Stomach (tissue), 4 donors: ENCODE results near the gene PRODH2.
"Not testable (repeated sequence)": the region's sequence is repeated elsewhere in the genome, so short reads cannot be mapped to it uniquely, and the experiment has no call there.

ENCODE experiments used
- POLR2A ChIP-seq, 4 donors: fragments of 450-650 bp; IDR thresholded peaks; one replicate each; pipeline ENCODE4 v1.6.1; 2016; ENCODE audit warnings: antibody characterized with exemption in 4 of 4, control low read depth in 2 of 4, mild to moderate bottlenecking in 1 of 4, moderate library complexity in 1 of 4
- POLR2AphosphoS5 ChIP-seq, 3 donors: sonication (generic); formaldehyde crosslinking; IDR thresholded peaks; one replicate each; pipeline ENCODE4 v1.6.1; 2016; ENCODE audit warnings: antibody characterized with exemption in 3 of 3
- TF ChIP-seq, protein P1 (sequence below), 7 experiments: fragments of 450-650 bp in 4 of 7; fragments of 200-600 bp in 3 of 7; sonication (generic) in 3 of 7; IDR thresholded peaks; one replicate each; pipeline ENCODE4 v1.5.1; 2016 to 2019; ENCODE audit warnings: antibody characterized with exemption in 7 of 7, control low read depth in 2 of 7, mild to moderate bottlenecking in 1 of 7

DNA sequence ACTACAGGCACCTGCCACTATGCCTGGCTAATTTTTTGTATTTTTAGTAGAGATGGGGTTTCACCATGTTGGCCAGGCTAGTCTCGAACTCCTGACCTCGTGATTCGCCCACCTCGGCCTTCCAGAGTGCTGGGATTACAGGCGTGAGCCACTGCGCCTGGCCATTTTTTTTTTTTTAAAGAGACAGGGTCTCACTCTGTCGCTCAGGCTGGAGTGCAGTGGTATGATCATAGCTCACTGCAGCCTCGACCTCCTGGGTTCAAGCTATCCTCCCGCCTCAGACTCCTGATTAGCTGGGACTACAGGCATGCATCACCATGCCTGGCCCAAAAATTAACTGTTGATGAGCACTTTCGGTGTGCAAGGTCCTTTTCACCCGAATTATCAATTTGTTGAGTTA is 23.5 kb upstream of the PRODH2 start:
- TF ChIP-seq, protein P1, sequence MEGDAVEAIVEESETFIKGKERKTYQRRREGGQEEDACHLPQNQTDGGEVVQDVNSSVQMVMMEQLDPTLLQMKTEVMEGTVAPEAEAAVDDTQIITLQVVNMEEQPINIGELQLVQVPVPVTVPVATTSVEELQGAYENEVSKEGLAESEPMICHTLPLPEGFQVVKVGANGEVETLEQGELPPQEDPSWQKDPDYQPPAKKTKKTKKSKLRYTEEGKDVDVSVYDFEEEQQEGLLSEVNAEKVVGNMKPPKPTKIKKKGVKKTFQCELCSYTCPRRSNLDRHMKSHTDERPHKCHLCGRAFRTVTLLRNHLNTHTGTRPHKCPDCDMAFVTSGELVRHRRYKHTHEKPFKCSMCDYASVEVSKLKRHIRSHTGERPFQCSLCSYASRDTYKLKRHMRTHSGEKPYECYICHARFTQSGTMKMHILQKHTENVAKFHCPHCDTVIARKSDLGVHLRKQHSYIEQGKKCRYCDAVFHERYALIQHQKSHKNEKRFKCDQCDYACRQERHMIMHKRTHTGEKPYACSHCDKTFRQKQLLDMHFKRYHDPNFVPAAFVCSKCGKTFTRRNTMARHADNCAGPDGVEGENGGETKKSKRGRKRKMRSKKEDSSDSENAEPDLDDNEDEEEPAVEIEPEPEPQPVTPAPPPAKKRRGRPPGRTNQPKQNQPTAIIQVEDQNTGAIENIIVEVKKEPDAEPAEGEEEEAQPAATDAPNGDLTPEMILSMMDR (IDR thresholded peaks at IDR 0.05) = not testable (repeated sequence)
- TF ChIP-seq POLR2A, POLR2AphosphoS5 (IDR thresholded peaks at IDR 0.05): not testable (repeated sequence)
